GM18867 (cell line): ENCODE measurements around the gene XG.

ENCODE experiments used
- ATAC-seq: cut with Tn5 transposase; IDR thresholded peaks from one replicate; pipeline ENCODE4 v1.9.1; 2021; ENCODE audit warnings: mild to moderate bottlenecking, moderate library complexity; ENCODE audit not compliant: unreplicated experiment

Gene XG

DNA sequence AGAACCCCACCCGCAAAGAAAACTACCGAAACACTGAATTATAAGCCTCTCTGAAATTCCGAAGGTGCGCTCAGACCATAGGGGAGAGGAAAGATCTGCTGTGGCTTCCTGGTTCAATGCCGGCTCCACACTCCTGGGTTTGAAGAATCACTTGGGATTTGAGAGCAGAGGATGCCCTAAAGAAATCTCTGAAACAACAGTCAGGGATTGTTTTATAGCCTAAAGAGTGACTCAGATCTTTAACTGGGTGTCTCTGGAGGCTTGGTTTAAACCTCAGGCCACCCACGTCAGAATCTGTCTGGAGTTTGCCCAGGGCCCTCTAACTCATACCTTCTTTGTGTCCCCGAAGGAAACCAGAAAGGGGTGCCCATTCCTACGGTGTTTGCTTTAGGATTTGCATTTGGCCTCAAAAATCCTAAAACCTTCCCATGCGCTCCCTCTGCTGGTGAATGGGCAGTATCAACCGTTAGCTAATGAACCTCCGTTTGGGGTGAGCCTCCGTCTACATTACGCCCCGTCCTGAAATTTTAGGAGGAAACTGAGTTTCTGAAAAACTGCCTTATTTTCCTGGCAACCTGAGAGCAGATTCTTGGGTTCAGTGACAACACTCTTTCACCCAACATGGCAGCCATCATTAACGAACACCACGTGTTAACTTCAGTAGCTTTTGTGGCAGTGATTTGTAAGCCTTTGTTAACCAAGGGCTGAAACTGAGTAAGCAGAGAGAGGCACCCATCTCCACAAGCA is 60.5 kb downstream of the XG start:
- peak; percentile 88 for ATAC-seq

DNA sequence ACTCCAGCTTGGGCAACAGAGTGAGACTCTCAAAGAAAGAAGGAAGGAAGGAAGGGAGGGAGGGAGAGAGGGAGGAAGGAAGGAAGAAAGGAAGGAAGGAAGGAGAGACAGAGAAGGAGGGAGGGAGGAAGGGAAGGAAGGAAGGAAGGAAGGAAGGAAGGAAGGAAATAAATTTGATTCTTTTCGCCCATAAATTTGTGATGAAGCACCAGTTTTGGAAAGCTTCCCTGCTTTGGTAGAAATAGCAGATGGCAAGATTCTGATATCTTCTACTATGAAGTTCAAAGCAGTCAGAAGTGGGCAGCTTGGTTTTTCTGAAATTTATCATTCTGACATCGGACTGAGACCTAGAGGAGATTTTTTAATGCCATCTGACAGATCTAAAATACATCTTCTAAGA is 65.2 kb downstream of the XG start:
- no peak for ATAC-seq

- peak; percentile 41 for ATAC-seq
Observed at GRCh38 chrX:2819345-2820135, 67.7 kb downstream of the XG start.

DNA sequence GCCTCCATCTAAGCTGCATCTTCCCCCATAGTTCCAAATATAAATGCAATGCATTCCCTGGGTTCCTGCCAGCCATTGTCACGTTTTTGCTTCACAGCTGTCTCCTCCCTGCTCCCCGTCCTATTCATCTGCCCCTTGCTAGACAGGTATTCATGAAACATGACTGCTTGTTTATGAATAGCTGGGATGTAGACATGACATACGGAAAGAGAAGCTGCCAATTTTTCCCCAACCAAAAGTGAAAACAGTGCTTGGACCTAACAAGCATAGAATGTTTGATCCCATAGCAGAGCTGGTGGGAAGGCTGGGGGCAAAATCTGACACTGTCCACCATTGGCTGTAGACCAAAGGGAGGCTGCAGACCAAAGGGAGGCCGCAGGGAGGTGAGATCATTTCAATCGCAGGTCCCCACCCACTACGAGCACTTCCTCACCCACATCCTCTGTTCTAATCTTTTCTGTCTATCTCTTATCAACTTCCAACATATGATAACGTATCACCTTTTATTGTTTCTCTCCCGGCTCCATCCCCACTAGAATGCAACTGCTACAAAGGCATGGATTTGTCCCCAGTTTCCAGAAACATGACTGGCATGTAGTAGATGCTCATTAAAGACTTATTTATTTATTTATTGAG is 68.4 kb downstream of the XG start:
- no peak for ATAC-seq

DNA sequence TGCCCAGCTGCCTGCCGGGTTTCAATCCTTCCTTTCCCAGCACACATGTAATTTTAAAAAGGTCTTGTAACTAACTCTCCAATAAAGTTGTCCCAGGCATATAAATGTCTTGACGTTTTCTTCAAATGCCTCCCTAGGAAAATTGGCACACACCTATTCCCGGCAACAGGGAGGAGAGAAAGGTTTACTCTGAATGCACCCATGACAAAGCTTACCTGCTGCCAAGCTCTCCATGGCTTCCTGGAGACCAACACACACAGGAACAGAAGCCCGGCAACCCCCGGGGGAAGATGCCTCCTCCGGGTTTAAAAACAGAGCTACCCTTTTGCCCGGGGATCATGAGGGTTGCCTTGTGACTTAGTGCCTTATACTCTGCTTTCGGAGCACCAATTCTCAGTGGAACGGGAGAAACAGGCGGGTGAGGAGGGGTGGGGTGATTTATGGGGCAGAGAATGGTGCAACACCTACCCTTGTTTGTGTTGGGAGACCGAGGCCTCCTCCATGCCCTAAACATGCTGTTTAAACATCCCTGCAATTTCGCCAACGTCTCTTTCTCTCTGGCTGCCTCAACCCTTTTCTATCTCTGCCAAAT is 72.1 kb downstream of the XG start:
- no peak for ATAC-seq

GRCh38 chrX:2824886-2825285 is 73.0 kb downstream of the XG start:
- no peak for ATAC-seq

- no peak for ATAC-seq
Observed at GRCh38 chrX:2828344-2828958, 76.6 kb downstream of the XG start, which contains the start of gene GYG2. Gene GYG2, plus strand, starts transcription at chrX:2828930. Its CDS starts 1,259 bp downstream, at chrX:2830189.

- ATAC-seq, result no peak
Observed at GRCh38 chrX:2828959-2829411, 77.1 kb downstream of the XG start.

GRCh38 chrX:2829469-2830246 is 77.8 kb downstream of the XG start:
- no peak for ATAC-seq

GRCh38 chrX:2831471-2832228 is 79.8 kb downstream of the XG start:
- ATAC-seq, result no peak

DNA sequence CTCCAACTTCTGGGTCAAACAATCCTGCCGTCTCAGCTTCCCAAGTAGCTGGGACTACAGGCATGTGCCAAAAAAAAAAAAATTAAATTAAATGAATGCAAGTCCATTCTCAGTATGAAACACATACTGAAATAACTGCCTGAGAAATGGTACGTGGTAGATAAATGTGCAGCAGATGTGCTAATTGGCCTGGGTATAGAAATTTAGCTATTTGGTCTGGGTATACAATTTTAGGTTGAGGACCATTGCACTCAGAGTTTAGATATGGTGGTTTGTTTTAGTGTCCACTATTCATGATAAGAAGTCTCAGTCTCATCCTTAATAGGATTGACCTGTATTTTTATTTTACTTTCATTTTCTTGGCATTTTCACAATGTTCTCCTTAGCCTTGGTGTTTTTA is 86.1 kb downstream of the XG start:
- no peak for ATAC-seq

- no peak for ATAC-seq
Observed at GRCh38 chrX:2840961-2841360, 89.1 kb downstream of the XG start.

DNA sequence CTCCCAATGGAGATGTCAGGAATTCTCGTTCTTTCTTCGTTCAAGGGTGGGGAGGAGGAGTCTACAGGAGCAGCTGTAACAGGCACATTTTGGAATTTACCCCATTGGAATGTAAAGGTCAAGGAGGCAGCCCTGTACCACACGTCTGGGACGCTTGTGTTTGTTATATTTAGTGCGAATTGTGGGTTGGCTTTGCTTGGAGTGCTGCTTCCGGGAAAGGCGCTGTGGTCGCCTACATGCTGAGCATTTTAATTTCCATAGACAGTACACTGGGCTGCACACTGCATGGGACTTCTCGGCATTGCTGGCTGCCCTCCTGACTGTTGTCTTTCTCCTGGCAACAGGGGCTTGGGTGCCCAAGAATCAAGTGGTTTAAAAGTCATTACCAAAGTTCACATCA is 89.7 kb downstream of the XG start:
- no peak for ATAC-seq

DNA sequence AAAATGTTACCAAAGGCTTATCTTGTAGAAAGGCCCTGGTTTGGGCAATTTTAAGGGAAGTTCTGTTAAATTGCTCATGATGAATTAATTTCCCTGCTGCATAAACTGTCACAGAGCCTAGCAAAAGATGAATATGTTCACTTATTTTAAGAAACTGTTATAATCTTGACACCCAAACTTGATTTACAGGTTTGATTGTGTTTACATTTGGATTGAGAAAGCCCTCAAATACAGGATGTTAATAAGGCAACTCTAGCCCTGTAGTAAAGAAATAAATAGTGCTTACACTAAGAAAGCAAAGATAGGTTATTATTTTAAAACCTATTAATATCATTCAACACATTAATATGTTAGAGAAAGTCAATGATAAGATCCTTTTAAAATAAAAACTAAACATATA is 95.2 kb downstream of the XG start:
- no peak for ATAC-seq

DNA sequence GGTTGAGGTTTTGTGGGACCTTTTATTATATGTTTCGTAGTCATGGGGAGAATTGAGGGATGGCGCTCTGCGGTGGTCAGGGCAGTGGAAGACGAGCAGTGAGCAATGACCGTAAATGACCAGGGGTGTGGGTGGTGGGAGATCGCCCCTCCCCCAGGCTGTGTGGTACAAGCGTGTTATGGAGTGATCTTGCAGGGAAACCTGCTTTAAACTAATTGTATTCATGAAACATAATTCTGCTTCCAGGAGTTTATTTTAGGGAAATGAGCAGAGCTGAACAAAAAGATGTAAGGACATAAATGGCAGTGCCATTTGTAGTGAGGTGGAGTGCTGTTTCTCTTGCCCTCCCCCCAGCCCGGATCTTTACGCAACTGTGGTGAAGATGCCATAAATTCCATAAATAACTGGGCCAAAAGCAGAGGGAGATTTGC is 97.0 kb downstream of the XG start:
- no peak for ATAC-seq

DNA sequence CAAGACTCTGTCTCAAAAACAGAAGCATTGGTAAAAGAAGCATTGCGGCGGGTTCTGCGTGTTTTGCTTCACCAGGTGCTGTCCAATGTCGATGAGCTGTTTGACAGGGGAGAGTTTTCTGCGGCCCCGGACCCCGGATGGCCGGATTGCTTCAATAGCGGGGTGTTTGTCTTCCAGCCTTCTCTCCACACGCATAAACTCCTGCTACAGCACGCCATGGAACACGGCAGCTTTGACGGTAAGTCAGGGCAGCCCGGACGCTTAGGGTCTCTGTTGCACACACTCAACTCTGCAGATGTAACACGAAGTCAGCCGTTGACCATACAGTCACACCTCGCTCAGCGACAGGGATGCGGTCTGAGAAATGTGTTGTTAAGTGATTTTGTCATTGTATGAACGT is 103.1 kb downstream of the XG start:
- no peak for ATAC-seq

DNA sequence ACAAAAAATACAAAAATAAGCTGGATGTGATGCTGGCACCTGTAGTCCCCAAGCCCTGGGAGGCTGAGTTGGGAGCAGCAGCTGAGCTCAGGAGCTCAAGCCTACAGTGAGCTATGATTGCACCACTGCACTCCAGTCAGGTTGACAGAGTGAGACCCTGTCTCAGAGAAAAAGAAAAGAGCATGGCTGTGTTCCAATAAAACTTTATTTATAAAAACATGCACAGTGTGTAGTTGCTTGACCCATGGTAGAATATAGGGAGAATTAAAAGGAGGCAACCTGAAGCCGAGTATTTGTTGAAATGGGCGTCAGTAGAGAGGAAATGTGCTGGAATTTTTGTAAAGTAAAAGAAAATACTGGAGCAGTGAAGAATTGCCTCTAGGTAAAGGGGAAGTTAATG is 103.9 kb downstream of the XG start:
- ATAC-seq, result no peak

DNA sequence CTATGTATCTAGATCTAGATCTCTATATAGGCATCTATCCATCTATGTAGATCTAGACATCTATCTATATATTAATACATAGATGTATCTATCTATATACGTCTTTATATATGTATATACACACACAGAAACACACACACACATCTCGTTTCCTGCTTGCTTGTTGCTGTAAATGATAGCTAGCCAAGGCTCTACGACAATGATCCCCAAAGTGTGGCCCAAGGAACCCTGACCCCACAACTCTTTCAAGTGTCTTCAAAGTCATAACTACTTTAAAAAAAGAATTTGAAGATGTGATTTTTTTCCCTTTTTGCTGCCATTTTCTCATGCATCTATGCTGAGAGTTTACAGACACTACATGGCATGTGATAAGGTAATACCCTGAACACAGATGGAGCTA is 105.7 kb downstream of the XG start:
- no peak for ATAC-seq

GRCh38 chrX:2859197-2859797 is 107.5 kb downstream of the XG start:
- ATAC-seq, result no peak
